ENCODE measurements around the gene ZNF750.

ZNF750 gene

GRCh38 chr17:82871056-82871775, 31.4 kb upstream of the ZNF750 start:
- Histone ChIP-seq H3K27me3 (ENCODE audit: insufficient read depth, low read length) (no peaks in the 10 kb centered on the region), H3K4me3 (ENCODE audit: low read length) (no peak overlapping the region), H3K27ac (ENCODE audit: low read length) (no peak overlapping the region), H3K9ac (ENCODE audit: low read depth, low read length) (no peak overlapping the region), H3K36me3 (ENCODE audit: insufficient read depth, low read depth, low read length) (peaks cover 20% of the 10 kb centered on the region), H3K9me3 (ENCODE audit: insufficient read depth, low read depth, low read length) (no peaks in the 10 kb centered on the region), H3K4me1 (ENCODE audit: insufficient read depth, low read length) (no peaks in the 10 kb centered on the region; the same call in 1 of the 2 replicates)

- H3K36me3 ChIP-seq (ENCODE audit: insufficient read depth, low read depth, low read length): peaks cover 18% of the 10 kb centered on the region
- H3K4me3 ChIP-seq (ENCODE audit: low read length): no peak overlapping the region
- H3K27ac ChIP-seq (ENCODE audit: low read length): no peak overlapping the region
- no peaks in the 10 kb centered on the region for H3K27me3 ChIP-seq (ENCODE audit: insufficient read depth, low read length)
- H3K9me3 ChIP-seq (ENCODE audit: insufficient read depth, low read depth, low read length): no peaks in the 10 kb centered on the region
- H3K4me1 ChIP-seq (ENCODE audit: insufficient read depth, low read length): no peaks in the 10 kb centered on the region; the same call in 1 of the 2 replicates
- no peak overlapping the region for H3K9ac ChIP-seq (ENCODE audit: low read depth, low read length)
Measured at GRCh38 chr17:82870541-82870940, 30.7 kb upstream of the ZNF750 start.

GRCh38 chr17:82870091-82870491, 30.3 kb upstream of the ZNF750 start:
- Histone ChIP-seq H3K27me3 (ENCODE audit: insufficient read depth, low read length) (no peaks in the 10 kb centered on the region), H3K9me3 (ENCODE audit: insufficient read depth, low read depth, low read length) (no peaks in the 10 kb centered on the region), H3K4me1 (ENCODE audit: insufficient read depth, low read length) (no peaks in the 10 kb centered on the region; the same call in 1 of the 2 replicates), H3K27ac (ENCODE audit: low read length) (no peak overlapping the region), H3K36me3 (ENCODE audit: insufficient read depth, low read depth, low read length) (peaks cover 17% of the 10 kb centered on the region), H3K9ac (ENCODE audit: low read depth, low read length) (no peak overlapping the region), H3K4me3 (ENCODE audit: low read length) (no peak overlapping the region)

GRCh38 chr17:82869536-82869935, 29.7 kb upstream of the ZNF750 start:
- H3K4me1 ChIP-seq (ENCODE audit: insufficient read depth, low read length): no peaks in the 10 kb centered on the region
- H3K36me3 ChIP-seq (ENCODE audit: insufficient read depth, low read depth, low read length): peaks cover 17% of the 10 kb centered on the region
- H3K9ac ChIP-seq (ENCODE audit: low read depth, low read length): no peak overlapping the region
- no peak overlapping the region for H3K4me3 ChIP-seq (ENCODE audit: low read length)
- no peaks in the 10 kb centered on the region for H3K9me3 ChIP-seq (ENCODE audit: insufficient read depth, low read depth, low read length)
- no peak overlapping the region for H3K27ac ChIP-seq (ENCODE audit: low read length)
- H3K27me3 ChIP-seq (ENCODE audit: insufficient read depth, low read length): no peaks in the 10 kb centered on the region

GRCh38 chr17:82868715-82869131, 28.9 kb upstream of the ZNF750 start:
- Histone ChIP-seq H3K36me3 (ENCODE audit: insufficient read depth, low read depth, low read length) (peaks cover 17% of the 10 kb centered on the region), H3K4me3 (ENCODE audit: low read length) (no peak overlapping the region), H3K27ac (ENCODE audit: low read length) (no peak overlapping the region), H3K4me1 (ENCODE audit: insufficient read depth, low read length) (0 out of 2 replicates have a peak, but pooled peaks cover under 1% of the 10 kb centered on the region), H3K9ac (ENCODE audit: low read depth, low read length) (no peak overlapping the region), H3K9me3 (ENCODE audit: insufficient read depth, low read depth, low read length) (no peaks in the 10 kb centered on the region), H3K27me3 (ENCODE audit: insufficient read depth, low read length) (no peaks in the 10 kb centered on the region)

GRCh38 chr17:82867763-82868325, 28.0 kb upstream of the ZNF750 start:
- H3K27me3 ChIP-seq (ENCODE audit: insufficient read depth, low read length): no peaks in the 10 kb centered on the region
- H3K9me3 ChIP-seq (ENCODE audit: insufficient read depth, low read depth, low read length): no peaks in the 10 kb centered on the region
- H3K36me3 ChIP-seq (ENCODE audit: insufficient read depth, low read depth, low read length): peaks cover 23% of the 10 kb centered on the region
- no peak overlapping the region for H3K9ac ChIP-seq (ENCODE audit: low read depth, low read length)
- no peak overlapping the region for H3K27ac ChIP-seq (ENCODE audit: low read length)
- 0 out of 2 replicates have a peak, but pooled peaks cover 3% of the 10 kb centered on the region for H3K4me1 ChIP-seq (ENCODE audit: insufficient read depth, low read length)
- no peak overlapping the region for H3K4me3 ChIP-seq (ENCODE audit: low read length)

GRCh38 chr17:82866590-82867191, 26.9 kb upstream of the ZNF750 start:
- no peak overlapping the region for H3K27ac ChIP-seq (ENCODE audit: low read length)
- H3K36me3 ChIP-seq (ENCODE audit: insufficient read depth, low read depth, low read length): peaks cover 23% of the 10 kb centered on the region
- 0 out of 2 replicates have a peak, but pooled peaks cover 3% of the 10 kb centered on the region for H3K4me1 ChIP-seq (ENCODE audit: insufficient read depth, low read length)
- no peaks in the 10 kb centered on the region for H3K27me3 ChIP-seq (ENCODE audit: insufficient read depth, low read length)
- no peak overlapping the region for H3K4me3 ChIP-seq (ENCODE audit: low read length)
- H3K9me3 ChIP-seq (ENCODE audit: insufficient read depth, low read depth, low read length): no peaks in the 10 kb centered on the region
- no peak overlapping the region for H3K9ac ChIP-seq (ENCODE audit: low read depth, low read length)

- Histone ChIP-seq H3K4me1 (ENCODE audit: insufficient read depth, low read length) (0 out of 2 replicates have a peak, but pooled peaks cover 3% of the 10 kb centered on the region), H3K4me3 (ENCODE audit: low read length) (no peak overlapping the region), H3K36me3 (ENCODE audit: insufficient read depth, low read depth, low read length) (peaks cover 18% of the 10 kb centered on the region), H3K9me3 (ENCODE audit: insufficient read depth, low read depth, low read length) (no peaks in the 10 kb centered on the region), H3K9ac (ENCODE audit: low read depth, low read length) (no peak overlapping the region), H3K27ac (ENCODE audit: low read length) (no peak overlapping the region), H3K27me3 (ENCODE audit: insufficient read depth, low read length) (no peaks in the 10 kb centered on the region)
Measured at GRCh38 chr17:82865774-82866395, 26.1 kb upstream of the ZNF750 start.

GRCh38 chr17:82865274-82865673, 25.5 kb upstream of the ZNF750 start:
- Histone ChIP-seq H3K27me3 (ENCODE audit: insufficient read depth, low read length) (no peaks in the 10 kb centered on the region), H3K4me1 (ENCODE audit: insufficient read depth, low read length) (0 out of 2 replicates have a peak, but pooled peaks cover 3% of the 10 kb centered on the region), H3K9me3 (ENCODE audit: insufficient read depth, low read depth, low read length) (no peaks in the 10 kb centered on the region), H3K4me3 (ENCODE audit: low read length) (no peak overlapping the region), H3K27ac (ENCODE audit: low read length) (no peak overlapping the region), H3K9ac (ENCODE audit: low read depth, low read length) (no peak overlapping the region), H3K36me3 (ENCODE audit: insufficient read depth, low read depth, low read length) (peaks cover 12% of the 10 kb centered on the region)

GRCh38 chr17:82864713-82865248, 25.0 kb upstream of the ZNF750 start:
- H3K27ac ChIP-seq (ENCODE audit: low read length): no peak overlapping the region
- no peak overlapping the region for H3K9ac ChIP-seq (ENCODE audit: low read depth, low read length)
- H3K27me3 ChIP-seq (ENCODE audit: insufficient read depth, low read length): no peaks in the 10 kb centered on the region
- no peak overlapping the region for H3K4me3 ChIP-seq (ENCODE audit: low read length)
- H3K36me3 ChIP-seq (ENCODE audit: insufficient read depth, low read depth, low read length): peaks cover 7% of the 10 kb centered on the region
- H3K9me3 ChIP-seq (ENCODE audit: insufficient read depth, low read depth, low read length): no peaks in the 10 kb centered on the region
- H3K4me1 ChIP-seq (ENCODE audit: insufficient read depth, low read length): peaks cover 3% of the 10 kb centered on the region; the same call in 1 of the 2 replicates

- H3K9ac ChIP-seq (ENCODE audit: low read depth, low read length): no peak overlapping the region
- peaks cover 6% of the 10 kb centered on the region; the same call in 1 of the 2 replicates for H3K36me3 ChIP-seq (ENCODE audit: insufficient read depth, low read depth, low read length)
- no peak overlapping the region for H3K4me3 ChIP-seq (ENCODE audit: low read length)
- no peaks in the 10 kb centered on the region for H3K27me3 ChIP-seq (ENCODE audit: insufficient read depth, low read length)
- no peak overlapping the region for H3K27ac ChIP-seq (ENCODE audit: low read length)
- H3K4me1 ChIP-seq (ENCODE audit: insufficient read depth, low read length): peaks cover 5% of the 10 kb centered on the region; the same call in 1 of the 2 replicates
- H3K9me3 ChIP-seq (ENCODE audit: insufficient read depth, low read depth, low read length): no peaks in the 10 kb centered on the region
Measured at GRCh38 chr17:82863941-82864712, 24.3 kb upstream of the ZNF750 start.

Data from iPS-20b (cell line).